Activated CD8-positive, alpha-beta memory T cell treated with anti-CD3 and anti-CD28 coated beads for 4 hours (primary cell): ENCODE results near the gene CIRBP.

ENCODE experiments used
- DNase-seq, 2 donors: peaks; one replicate each; pipeline ENCODE4 v3.0.0-alpha.2; 2020; ENCODE audit warnings: low read depth in 2 of 2

The CIRBP gene

GRCh38 chr19:1255186-1256161 lies 13.7 kb upstream of the CIRBP start:
- DNase-seq: no peak

DNA sequence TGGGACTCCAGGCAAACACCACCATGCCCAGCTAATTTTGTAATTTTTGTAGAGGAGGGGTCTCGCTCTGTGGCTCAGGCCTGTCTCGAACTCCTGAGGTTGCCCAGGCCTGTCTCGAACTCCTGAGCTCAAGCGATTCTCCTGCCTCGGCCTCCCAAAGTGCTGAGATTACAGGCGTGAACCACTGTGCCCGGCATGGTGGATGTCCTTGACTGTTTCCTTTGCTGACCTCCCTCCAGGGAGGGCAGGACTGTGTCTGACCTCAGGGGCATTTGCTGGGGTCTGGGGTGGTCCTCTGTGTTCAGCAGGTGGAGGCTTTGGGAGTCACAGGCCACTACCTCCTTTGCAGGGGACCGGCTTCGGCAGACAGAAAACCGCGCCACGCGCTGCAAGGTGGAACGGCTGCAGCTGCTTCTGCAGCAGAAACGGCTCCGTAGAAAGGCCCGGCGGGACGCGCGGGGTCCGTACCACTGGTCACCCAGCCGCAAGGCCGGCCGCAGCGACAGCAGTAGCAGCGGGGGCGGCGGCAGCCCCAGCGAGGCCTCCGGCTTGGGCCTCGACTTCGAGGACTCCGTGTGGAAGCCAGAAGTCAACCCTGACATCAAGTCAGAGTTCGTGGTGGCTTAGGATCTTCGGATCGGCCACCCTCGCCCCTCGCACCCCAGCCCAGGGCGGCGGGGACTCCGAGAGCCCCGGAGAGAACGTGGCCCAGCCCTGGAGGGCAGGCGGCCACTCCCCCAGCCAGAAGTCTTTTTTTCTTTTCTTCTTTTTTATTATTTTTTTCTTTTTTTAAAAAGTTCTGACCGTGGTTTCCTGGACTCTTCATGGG lies 12.3 kb upstream of the CIRBP start:
- no peak for DNase-seq

- DNase-seq: no peak
Measured at GRCh38 chr19:1257475-1258162, 11.5 kb upstream of the CIRBP start.

DNA sequence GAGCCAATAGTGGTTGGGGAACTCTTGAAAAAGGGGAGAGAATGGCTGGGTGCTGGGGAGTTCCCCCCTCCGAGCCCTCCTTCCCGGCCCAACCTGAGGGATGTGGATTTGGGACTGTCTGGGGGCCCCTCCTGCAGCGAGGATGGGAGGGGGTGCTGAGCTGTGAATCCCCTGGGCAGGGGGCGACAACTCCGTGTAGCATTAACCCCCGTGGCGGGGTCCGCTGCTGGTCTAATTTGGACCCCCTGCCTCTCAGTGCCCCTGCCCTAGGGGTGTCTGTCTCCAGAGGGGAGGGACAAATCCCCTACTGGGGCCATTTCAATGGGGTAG lies 11.0 kb upstream of the CIRBP start:
- DNase-seq: no peak

DNA sequence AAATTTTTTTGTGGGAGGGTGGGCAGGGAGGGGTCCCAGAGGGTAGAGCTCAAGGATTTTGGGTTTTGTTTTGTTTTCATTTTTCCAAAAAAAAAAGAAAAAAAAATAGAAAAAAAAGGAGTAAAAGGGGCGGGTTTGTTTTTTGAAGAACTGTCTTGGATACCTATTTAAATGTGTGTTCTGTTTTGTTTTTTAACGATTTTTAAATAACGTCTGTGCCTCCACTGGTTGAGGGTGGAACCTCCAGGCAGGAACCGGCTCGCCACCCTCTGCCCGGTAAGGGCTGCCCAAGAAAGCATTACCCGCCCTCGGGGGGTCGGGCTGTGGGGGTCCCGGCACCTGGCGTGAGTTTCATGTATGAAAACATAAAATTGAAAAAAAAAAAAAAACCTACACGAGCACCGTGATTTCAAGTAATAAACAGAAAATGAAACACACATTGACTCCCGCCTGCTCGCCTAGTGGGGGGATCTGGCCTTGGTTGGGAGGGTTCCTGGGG lies 10.4 kb upstream of the CIRBP start:
- no peak for DNase-seq

DNA sequence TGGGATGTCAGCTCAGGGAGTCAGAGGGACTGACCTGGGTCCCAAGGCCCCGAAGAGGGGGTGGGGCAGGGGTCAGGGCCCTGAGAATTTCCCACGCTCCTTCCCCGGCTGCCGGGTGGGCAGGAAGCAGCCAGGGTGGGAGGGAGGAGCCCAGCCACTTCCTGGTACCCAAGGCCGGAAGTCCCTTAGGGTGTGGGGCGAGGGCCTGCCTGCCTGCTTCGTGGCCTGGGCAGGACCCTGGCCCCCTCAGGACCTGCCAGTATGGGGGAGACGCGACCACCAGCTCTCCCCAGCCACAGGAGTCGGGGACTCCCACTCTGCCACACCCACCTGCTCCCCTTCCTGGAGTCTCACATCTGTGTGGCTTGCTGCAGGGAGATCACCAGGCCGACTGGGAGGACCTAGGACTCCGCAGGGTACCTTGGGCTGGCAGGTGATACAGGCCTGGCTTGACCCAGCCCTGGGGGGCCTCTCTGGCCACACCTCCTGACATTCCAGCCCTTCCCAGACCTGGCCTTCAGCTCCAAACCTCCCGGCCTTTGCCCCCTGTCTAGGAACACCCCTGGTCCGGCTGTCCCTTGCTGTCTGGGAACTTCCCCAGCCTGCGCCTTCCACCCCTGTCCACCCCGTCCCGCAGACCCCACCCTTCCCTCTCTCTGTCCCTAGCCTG lies 9.8 kb upstream of the CIRBP start:
- DNase-seq: no peak

DNA sequence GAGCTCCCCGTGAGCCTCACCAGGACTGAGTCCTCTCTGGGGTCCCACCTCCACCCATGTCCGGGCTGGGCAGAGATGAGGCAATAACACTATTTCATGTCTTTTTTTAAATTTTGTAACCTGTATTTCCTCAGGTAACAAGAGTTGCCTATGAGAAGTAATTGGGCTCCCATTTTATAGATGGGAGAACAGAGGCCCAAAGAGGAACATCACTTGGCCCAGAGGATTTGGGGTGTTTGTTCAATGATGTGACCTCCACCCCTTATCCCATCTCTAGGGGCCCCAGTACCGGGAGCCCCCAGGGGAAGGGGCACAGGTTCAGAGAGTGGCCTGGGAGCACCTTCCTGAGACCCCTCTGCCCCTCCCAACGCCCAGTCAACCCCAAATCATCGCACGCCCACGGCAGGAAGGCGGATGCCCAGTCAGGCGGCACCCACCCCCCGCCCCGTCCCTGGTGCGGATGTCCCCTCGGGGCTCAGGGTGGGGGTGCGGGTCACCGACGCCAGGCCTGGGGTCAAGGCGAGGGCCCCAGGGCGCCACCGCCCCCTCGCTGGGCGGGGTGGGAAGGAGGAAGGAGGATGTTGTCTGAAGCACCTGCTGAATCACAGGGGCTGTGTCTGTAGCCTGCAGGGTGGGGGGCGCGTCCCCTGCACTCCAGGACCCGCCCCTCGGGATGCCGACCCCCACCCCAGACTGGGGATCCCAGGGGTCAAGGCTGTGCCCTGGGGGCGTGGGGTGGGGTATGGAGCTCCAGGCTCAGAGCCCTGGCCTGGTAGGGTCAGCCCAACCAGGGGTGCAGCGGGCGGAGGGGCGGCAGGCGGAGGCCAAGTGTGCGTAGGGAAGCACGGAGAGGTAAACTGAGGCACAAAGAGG lies 9.0 kb upstream of the CIRBP start:
- DNase-seq: no peak

- peak; percentile 94 to 95 for DNase-seq
Measured at GRCh38 chr19:1260749-1261537, 8.2 kb upstream of the CIRBP start.

DNA sequence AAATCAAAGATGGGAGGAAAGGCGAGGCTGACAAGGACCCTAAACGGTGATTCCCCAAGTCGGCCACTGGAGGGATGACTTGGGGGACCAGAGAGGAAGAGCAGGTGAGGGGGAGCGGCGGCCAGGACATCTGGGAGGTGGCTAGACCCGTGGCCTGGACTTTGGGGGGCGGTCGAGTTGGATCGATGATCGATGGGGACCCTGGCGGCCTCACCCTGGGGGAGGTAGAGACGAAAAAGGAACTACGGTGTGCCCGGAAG lies 7.7 kb upstream of the CIRBP start:
- DNase-seq: no peak

DNA sequence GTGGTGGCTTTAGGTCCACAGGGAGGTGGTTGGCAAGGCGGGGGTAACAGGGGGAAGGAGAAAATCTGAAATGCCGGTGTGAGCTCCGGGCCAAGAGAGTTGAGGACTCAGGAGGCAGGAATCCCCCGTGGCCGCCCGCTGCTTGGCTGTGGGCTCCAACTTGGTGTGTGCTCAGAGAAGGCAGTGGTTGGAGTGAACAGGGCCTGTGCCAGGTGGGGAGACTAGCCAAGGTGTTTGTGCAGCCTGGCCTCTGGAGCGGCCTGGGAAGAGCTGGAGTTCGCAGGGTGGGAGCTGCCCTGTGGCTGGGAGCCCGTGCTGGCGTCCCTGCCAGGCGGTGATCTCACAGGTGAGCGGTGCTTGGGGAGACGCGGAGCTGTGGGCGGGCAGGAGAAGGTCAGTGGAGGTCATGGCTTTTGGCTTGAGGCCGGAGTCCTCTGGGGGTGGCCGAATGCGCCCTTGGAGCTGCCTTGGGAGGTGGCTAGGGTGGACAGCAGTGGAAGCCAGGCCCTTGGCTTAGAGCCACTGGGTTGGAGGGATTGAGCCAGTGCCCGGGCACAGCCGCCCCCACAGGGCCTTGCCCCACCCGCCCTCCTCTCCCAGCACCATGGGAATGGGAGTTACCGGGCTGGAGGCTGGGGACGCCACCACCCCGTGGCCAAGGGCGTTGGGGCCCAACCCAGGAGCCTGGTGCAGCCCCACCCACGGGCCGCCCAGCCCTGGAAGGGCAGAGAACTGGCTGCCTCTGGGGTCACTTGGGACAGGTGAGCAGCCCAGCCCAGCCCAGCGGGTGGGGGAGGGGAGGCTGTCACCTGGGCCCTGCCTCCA lies 7.1 kb upstream of the CIRBP start:
- no peak for DNase-seq

- DNase-seq: no peak
Measured at GRCh38 chr19:1262623-1263123, 6.5 kb upstream of the CIRBP start.

GRCh38 chr19:1263188-1263587 lies 5.9 kb upstream of the CIRBP start:
- no peak for DNase-seq

- DNase-seq: no peak
Measured at GRCh38 chr19:1264801-1265614, 4.1 kb upstream of the CIRBP start.

DNA sequence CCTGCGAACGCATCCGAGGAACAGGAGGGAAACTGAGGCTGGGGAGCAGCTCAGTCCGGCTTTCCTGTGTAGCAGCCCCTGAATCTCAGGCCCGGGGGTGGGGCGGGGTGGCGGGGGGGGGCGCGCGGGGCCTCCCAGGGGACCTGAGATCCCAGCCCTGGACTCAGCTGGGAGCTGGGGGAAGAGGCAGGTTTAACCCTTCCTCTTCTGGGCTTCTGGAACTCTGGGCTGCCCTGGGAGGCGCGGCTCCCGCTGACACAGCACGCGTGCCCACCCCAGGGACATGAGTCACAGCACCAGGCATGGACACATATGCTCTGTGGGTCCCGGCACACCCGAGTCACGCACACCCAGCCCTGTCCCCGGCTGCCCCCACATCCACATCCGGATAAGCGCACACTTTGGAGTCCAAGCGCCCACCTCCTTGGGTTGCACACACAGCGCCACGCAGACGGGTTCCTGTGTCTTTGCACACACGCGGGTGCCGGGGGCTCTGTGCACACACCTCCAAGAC lies 3.5 kb upstream of the CIRBP start:
- DNase-seq: no peak

DNA sequence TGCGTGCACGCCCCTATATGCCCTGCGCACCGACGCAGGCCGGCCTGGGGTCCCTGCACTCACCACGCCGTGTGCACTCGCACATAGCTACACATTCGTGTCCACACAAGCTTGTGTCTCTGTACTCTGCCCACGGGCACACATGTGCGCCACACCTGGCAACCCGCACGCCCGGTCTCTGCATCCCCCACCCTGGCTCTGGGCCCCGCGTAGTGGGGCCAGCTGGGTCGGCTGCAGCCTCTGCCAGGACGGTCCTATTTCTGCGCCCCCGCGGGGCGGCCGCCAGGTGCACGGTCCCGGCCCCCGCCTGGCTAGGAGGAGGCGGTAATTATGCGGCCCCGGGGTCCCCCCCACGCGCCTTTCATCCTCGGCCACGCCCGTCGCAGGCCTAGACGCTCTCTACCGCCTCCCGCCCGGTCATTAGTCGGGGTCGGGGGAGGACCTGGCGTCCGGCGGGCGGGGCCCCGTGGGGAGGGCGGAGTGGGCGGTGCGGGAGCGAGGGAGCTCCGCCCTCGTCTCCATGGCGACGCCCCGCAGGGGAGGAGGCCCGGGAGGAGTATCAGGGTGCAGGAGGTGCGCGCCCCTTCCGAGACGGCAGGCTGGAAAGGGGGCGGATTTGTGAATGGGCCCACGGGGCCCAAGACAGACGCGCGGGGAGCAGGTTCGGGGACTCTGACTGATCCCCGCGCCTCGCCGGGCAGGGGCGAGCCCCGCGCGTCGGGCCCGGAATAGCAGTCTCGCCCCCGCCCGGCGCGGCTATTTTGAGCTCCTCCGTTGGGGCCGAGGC lies 2.8 kb upstream of the CIRBP start:
- peak in 1 of 2 donors; percentile 68 for DNase-seq

- DNase-seq: no peak
Measured at GRCh38 chr19:1266916-1267476, 2.1 kb upstream of the CIRBP start.
